ENCODE results near the gene RABGEF1. TPM values are rescaled to one million over a fixed set of nuclear protein-coding genes. Genes with fewer than 3 reads are reported as not detected.
"Not testable (repeated sequence)": the region's sequence is repeated elsewhere in the genome, so short reads cannot be mapped to it uniquely, and the experiment has no call there.

The RABGEF1 gene
- polyA plus RNA-seq, 4 donors: 30.9 to 36.0 (median 32.6) TPM

DNA sequence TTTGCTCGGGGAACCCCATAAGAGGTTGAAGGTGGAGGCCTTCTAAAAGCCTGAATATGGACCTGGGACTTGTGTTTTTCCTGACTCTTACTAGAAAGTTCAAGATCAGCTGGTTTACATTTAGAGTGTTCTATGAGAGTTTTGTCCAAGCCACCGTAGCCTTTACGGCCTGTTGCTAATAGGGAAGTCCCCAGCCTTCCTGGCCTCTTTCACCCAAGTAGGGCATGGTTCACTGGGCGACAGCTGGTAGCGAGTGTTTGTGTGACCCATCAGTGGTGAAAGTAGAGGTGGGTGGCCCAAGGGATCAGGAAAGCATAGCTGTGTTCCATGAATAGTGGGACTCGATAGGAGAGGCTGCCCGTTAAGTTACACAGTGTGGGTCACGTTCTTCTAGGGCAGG is 60.1 kb downstream of the RABGEF1 start:
- no peak for DNase-seq (ENCODE audit: low read depth in 4 of 4, low spot score in 3 of 4)

- no peak for DNase-seq (ENCODE audit: low read depth in 4 of 4, low spot score in 3 of 4)
These were observed 63.5 kb downstream of the RABGEF1 start for GRCh38 chr7:66804001-66804400.

- DNase-seq (ENCODE audit: low read depth in 4 of 4, low spot score in 3 of 4): no peak
These were observed 67.2 kb downstream of the RABGEF1 start for GRCh38 chr7:66807736-66808135.

DNA sequence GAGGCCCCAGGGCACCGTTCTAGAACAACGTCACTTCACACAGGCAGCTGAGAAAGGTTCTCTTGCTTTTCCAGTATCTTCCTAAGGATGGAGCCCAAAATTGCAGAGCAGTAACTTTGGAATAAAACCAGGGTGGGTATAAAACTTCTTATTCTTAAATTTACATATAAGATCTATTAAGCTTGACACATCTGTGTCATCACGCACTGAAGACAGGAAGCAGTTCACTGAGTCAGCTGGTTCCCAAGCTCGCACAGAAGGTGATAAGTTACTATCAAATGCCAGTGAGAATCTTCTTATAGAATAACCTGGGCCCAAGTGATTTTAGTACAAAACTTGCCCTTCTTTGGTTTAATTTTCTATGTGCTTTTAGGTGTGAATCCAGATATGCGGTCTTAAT is 70.2 kb downstream of the RABGEF1 start:
- DNase-seq (ENCODE audit: low read depth in 4 of 4, low spot score in 3 of 4): no peak

DNA sequence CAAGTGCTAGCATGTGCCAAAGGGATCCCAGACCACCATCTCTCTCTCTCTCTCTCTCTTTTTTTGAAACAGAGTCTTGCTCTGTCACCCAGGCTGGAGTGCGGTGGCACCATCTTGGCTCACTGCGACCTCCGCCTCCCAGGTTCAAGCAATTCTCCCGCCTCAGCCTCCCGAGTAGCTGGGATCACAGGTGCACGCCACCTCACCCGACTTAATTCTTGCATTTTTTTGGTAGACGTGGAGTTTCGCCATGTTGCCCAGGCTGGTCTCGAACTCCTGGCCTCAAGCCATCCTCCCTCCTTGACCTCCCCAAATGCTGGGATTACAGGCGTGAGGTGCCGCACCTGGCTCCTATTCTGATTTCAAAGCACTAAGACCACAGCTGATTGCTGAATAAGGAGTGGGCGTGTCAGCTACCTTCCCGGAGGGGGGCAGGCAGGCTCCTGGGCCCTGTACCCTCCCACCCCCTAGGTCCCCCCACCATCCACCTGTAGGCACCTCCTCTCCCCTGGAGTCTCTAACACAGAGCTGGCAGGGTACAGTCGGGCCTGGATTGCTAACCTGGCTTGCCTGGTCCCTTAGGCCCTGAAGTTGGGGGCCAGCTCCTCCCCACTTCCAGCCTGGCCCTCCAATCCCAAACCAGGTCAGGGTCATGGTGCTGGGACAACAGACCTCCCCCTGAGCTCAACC is 74.8 kb downstream of the RABGEF1 start:
- not testable (repeated sequence) for DNase-seq (ENCODE audit: low read depth in 4 of 4, low spot score in 3 of 4)

DNA sequence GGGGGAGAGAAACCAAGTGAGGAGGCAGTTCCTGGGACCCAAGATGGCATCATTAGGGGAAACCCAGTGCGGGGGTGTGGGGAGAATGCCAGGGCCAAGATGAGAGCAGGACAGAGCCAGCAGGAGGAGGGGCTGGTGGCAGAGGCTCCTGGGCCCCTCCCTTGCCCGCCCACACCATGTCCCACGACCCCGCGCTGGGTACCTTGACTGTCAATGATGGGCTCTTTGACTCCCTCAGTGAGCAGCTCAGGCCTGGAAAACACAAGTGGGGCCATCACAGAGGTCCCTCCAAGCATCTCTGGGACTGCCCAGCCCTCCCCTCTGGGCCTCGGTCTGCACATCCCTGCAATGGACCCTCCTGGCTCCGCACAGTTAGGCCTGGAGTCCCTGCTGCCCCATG is 75.4 kb downstream of the RABGEF1 start:
- no peak for DNase-seq (ENCODE audit: low read depth in 4 of 4, low spot score in 3 of 4)

- DNase-seq (ENCODE audit: low read depth in 4 of 4, low spot score in 3 of 4): not testable (repeated sequence)
These were observed 76.1 kb downstream of the RABGEF1 start for GRCh38 chr7:66816658-66817057.

- not testable (repeated sequence) for DNase-seq (ENCODE audit: low read depth in 4 of 4, low spot score in 3 of 4)
These were observed 76.8 kb downstream of the RABGEF1 start for GRCh38 chr7:66817208-66817795.

- not testable (repeated sequence) for DNase-seq (ENCODE audit: low read depth in 4 of 4, low spot score in 3 of 4)
These were observed 77.4 kb downstream of the RABGEF1 start for GRCh38 chr7:66817956-66818355.

GRCh38 chr7:66824041-66824440 is 83.5 kb downstream of the RABGEF1 start:
- DNase-seq (ENCODE audit: low read depth in 4 of 4, low spot score in 3 of 4): no peak

DNA sequence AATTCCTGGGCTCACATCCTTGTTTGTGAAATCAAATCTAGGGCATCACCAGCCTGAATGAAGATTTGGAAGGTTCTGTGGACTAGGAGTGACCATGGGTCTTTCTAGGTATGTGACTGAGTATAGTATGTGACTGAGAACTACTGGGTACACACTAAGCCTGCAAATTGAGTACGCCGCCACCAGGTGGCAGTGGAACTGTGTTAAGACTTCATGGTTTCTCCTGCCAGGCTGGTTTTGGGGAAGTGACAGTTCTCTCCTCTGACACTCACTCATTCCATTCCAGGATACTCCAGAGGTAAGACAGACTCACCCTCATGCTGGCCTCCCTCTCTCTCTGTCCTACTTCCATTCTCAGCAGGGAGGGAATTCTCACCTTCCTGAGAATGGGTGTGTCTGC is 85.0 kb downstream of the RABGEF1 start:
- not testable (repeated sequence) for DNase-seq (ENCODE audit: low read depth in 4 of 4, low spot score in 3 of 4)

DNA sequence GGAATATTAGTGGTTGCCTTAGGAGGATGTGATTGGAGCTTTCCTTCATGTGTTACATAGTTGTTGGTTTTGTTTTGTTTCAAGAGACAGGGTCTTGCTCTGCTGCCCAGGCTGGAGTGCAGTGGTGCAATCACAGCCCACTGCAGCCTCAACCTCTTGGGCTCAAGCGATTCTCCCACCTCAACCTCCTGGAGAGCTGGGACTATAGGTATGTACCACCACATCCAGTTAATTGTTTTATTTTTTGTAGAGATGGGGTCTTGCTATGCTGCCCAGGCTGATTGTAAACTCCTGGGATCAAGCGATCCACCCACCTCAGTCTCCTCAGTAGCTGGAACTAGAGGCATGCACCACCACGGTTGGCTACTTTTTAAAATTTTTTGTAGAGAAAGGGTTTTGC is 86.1 kb downstream of the RABGEF1 start:
- DNase-seq (ENCODE audit: low read depth in 4 of 4, low spot score in 3 of 4): no peak

- DNase-seq (ENCODE audit: low read depth in 4 of 4, low spot score in 3 of 4): not testable (repeated sequence)
These were observed 90.4 kb downstream of the RABGEF1 start for GRCh38 chr7:66830976-66831375.

DNA sequence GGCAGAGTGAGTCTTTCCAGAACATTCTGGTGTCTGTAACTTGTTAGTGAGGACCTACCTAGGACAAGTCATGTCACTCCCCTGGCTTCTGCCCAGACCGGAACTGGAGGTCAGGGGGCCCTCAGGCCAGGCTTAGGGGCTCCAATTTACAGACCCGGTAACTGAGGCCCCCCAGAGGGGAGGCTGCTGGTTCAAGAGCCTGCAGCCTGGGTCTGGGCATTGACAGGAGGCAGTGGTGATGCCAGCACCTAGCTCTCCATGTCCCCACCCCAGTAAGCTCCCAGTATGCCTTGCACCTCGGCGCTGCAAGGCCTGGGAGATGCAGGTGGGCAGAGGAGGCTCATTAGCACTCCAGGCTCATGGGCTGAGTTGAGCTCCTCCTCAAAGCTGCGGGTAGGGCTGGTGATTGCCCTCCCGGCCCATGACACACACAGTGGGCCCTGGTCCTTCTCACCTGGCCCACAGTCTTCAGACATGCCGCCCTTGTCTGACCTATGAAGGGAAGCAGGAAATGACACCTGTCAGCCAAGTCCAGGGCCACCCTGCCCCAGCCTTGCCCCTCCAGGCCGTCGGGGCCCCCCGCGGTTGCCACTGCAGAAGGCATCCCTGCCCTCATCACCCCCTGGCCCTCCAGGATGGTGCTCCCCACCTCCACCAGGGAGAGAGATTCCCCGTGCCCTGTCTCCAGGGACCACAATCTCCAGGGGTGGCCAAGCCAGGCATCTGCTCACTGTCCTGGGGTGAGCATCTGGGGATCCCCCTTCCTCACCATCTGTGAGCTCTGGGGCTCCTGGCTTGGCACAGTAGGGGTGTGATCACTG is 92.2 kb downstream of the RABGEF1 start:
- no peak for DNase-seq (ENCODE audit: low read depth in 4 of 4, low spot score in 3 of 4)

DNA sequence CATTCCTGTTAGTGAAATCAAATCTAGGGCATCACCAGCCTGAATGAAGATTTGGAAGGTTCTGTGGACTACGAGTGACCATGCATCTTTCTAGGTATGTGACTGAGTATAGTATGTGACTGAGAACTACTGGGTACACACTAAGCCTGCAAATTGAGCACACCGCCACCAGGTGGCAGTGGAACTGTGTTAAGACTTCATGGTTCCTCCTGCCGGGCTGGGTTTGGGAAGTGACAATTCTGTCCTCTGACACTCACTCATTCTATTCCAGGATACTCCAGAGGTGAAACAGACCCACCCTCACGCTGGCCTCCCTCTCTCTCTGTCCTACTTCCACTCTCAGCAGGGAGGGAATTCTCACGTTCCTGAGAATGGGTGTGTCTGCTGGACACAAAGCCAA is 96.5 kb downstream of the RABGEF1 start:
- DNase-seq (ENCODE audit: low read depth in 4 of 4, low spot score in 3 of 4): no peak

DNA sequence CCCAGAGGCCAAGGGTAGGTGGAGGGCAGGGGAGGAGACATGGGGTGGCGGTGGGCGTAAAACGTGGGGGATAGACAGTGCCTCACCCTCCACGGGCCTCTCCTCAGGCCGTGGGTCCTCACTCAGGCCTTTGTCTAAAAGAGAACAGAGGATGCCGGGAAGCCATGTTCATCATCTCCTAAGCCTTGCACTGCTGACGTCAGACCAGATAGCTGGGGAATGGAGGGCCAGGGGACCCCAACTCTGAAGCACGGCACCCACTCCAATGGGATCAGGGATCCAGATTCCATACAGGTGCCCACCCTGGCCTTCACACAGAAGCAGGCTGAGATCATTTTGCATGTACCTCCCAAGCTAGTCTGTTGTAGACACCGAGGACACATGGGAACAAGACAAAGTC is 97.1 kb downstream of the RABGEF1 start:
- no peak for DNase-seq (ENCODE audit: low read depth in 4 of 4, low spot score in 3 of 4)

- no peak for DNase-seq (ENCODE audit: low read depth in 4 of 4, low spot score in 3 of 4)
These were observed 99.3 kb downstream of the RABGEF1 start for GRCh38 chr7:66839814-66840213.

DNA sequence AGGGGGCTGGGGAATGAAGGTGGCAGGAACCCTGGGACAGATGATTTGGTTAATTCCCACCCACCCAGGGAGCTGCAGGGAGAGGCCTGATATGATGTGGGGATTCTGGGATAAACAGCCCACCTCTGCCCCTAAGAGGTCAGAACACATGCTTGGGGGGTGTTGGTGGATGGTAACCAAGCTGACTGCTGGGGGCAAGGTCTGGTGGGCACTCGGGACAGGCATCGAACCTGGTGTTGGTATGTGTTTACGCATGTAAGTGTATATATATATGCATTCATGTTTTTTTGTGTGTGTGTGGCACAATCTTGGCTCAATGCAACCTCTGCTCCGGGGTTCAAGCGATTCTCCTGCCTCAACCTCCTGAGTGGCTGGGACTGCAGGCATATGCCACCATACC is 99.8 kb downstream of the RABGEF1 start:
- no peak for DNase-seq (ENCODE audit: low read depth in 4 of 4, low spot score in 3 of 4)

GRCh38 chr7:66841898-66842297 is 101.4 kb downstream of the RABGEF1 start:
- no peak for DNase-seq (ENCODE audit: low read depth in 4 of 4, low spot score in 3 of 4)

DNA sequence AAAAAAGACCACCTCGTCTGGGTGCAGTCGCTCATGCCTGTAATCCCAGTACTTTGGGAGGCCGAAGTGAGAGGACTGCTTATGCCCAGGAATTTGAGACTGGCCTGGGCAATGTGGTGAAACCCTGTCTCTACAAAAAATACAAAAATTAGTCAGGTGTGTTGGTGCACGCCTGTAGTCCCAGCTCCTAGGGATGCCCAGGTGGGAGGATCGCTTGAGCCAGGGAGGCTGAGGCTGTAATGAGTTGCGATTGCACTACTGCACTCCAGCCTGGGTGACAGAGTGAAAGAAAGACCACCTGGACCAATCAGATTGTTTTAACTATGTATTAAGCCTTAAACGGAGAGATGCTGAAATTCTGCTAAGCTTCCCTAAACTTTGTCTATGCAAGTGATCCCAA is 103.0 kb downstream of the RABGEF1 start:
- DNase-seq (ENCODE audit: low read depth in 4 of 4, low spot score in 3 of 4): not testable (repeated sequence)

- peak; percentile 92 to 96 (median 96) for DNase-seq (ENCODE audit: low read depth in 4 of 4, low spot score in 3 of 4)
These were observed 104.2 kb downstream of the RABGEF1 start for GRCh38 chr7:66844552-66845378.
